Heart right ventricle (tissue), 16 donors: ENCODE data around the gene PIGR. TPM values are rescaled to one million over a fixed set of nuclear protein-coding genes. Genes with fewer than 3 reads are reported as not detected.

ENCODE experiments used
- ATAC-seq, 8 donors: fragments of 200-7000 bp; cut with Tn5 transposase; one replicate each; pipeline ENCODE4 v1.9.1; 2020; ENCODE audit warnings: mild to moderate bottlenecking in 8 of 8, moderate library complexity in 8 of 8, moderate number of reproducible peaks in 1 of 8
- DNase-seq, 2 donors: peaks; one replicate each; pipeline ENCODE4 v3.0.0-alpha.2; 2020
- H3K27ac ChIP-seq, 10 donors: fragments of 200-600 bp; sonication (generic) in 2 of 10; one replicate each; pipeline versions ENCODE4 v1.5.0 to v1.8.0; 2020 to 2022; ENCODE audit warnings: mild to moderate bottlenecking in 3 of 10
- H3K27me3 ChIP-seq, 7 donors: fragments of 200-600 bp; one replicate each; pipeline ENCODE4 v1.8.0; 2021 to 2022; ENCODE audit warnings: mild to moderate bottlenecking in 2 of 7
- H3K36me3 ChIP-seq, 9 donors: fragments of 200-600 bp; sonication (generic) in 1 of 9; one replicate each; pipeline versions ENCODE4 v1.5.0 to v1.8.0; 2020 to 2022; ENCODE audit warnings: mild to moderate bottlenecking in 2 of 9
- H3K4me1 ChIP-seq, 9 donors: fragments of 200-600 bp; sonication (generic) in 1 of 9; one replicate each; pipeline versions ENCODE4 v1.5.0 to v1.8.0; 2020 to 2022; ENCODE audit warnings: mild to moderate bottlenecking in 4 of 9
- H3K4me3 ChIP-seq, 10 donors: fragments of 200-600 bp; sonication (generic) in 2 of 10; one replicate each; pipeline versions ENCODE4 v1.5.0 to v1.8.0; 2020 to 2022; ENCODE audit warnings: mild to moderate bottlenecking in 7 of 10, moderate library complexity in 2 of 10
- H3K9me3 ChIP-seq, 11 donors: fragments of 200-600 bp in 10 of 11; sonication (generic) in 2 of 11; one replicate each; pipeline versions ENCODE4 v1.5.0 to v1.8.0; 2013 to 2022; ENCODE audit warnings: mild to moderate bottlenecking in 2 of 11, control low read depth in 1 of 11, moderate library complexity in 1 of 11
- WGBS, 2 donors: extraction: QIAGEN DNeasy Blood & Tissue Kit; methylation state at CpG; one replicate each; pipeline ENCODE4 v1.1.7; 2013; ENCODE audit warnings: inconsistent platforms in 1 of 2; 5-methylcytosine and 5-hydroxymethylcytosine counted together
- intact Hi-C, 10 donors: fragments of 100-400 bp; cut with DNase I; formaldehyde crosslinking; loops; one replicate each; pipeline versions ENCODE4 v1.11.1 to v1.14.2; 2022
- polyA plus RNA-seq, 2 donors: library from polyadenylated mRNA; stranded (reverse); fragments of 200-250 nt; gene quantifications; one replicate each; pipeline ENCODE4 v1.2.3, GENCODE V29; 2013
- total RNA-seq, 10 donors: library from RNA; stranded (reverse); fragmentation: NEBNext Ultra II Directional in 3 of 10; extraction: Animal tissue kit (Norgen Biotek cat#: 25700) in 3 of 10; gene quantifications; one replicate each; pipeline versions ENCODE4 v1.2.1 to v1.2.4, GENCODE V29; 2021 to 2023
- TF ChIP-seq, protein P1 (sequence below), 9 donors: fragments of 200-600 bp; sonication (generic) in 2 of 9; IDR thresholded peaks; one replicate each; pipeline versions ENCODE4 v1.5.0 to v1.8.0; 2021 to 2022; ENCODE audit warnings: antibody characterized with exemption in 9 of 9, mild to moderate bottlenecking in 5 of 9, moderate library complexity in 1 of 9
- donor health status: Arrhythmogenic right ventricular cardiomyopathy.
- donor health status: ischemic (EF 13 %, LVEDD 7.1; RV severe dilation, severe dysfunction).
- donor health status: healthy with polysubstance abuse.
- donor health status: DM: no; HTN: yes; CAD: no.
- donor health status: DM: no; HTN: no; CAD: no.
- donor health status: ischemic (EF 25% LVEDD 6.9; RV normal size, moderate dysfunction).
- donor health status: ischemic (EF 25% LVEDD 5.7; RV mildly dilated, moderate dysfunction).
- donor health status: healthy.
- donor health status: DM: yes; HTN: yes; CAD: no.
- donor health status: Ischemic cardiomyopathy.
- donor health status: ischemic (EF 35%, LVEDD 5.7; RV mildly dilated, moderate dysfunction).
- donor health status: nonischemic (EF 11% LVEDD 7.7; RV severe dilation, severe dysfunction).
- donor health status: DM: yes; HTN: yes; CAD: no.
- donor health status: PGD.
- donor health status: ischemic (EF 29% LVEDD 5.4; RV normal size, mild dysfunction).
- donor health status: nonischemic (EF 23%, LVEDD 6.1; RV moderate dilation, normal function).

PIGR gene
- total and polyA plus RNA-seq, 12 donors = 0.01 to 0.11 (median 0.10) TPM; not detected in 9

DNA sequence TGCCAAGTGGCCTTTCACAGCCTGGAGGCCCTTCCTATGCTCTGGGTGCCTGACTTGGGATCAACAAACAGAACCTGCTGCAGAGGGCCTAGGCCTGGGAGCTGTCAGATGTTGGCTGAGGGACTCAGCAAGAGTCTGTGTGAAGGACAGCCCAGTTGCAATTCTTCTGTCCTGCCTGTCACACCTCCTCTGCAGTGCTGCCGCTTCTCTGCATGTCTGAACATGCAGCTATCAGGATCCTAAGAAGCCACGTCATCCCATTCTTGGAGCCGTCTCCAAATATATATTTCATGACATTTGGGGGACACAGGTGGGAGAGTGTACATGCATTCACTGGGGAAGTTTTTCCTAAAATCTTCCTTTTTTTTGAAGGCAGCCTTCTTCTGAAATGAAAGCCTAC, 15.4 kb upstream of the PIGR start:
- no peaks in the 10 kb centered on the region for H3K9me3 ChIP-seq
- H3K4me3 ChIP-seq = no peak overlapping the region
- peaks cover 0 to 40% (median 0%) of the 10 kb centered on the region in 7 donors for H3K27me3 ChIP-seq
- TF ChIP-seq, protein P1, sequence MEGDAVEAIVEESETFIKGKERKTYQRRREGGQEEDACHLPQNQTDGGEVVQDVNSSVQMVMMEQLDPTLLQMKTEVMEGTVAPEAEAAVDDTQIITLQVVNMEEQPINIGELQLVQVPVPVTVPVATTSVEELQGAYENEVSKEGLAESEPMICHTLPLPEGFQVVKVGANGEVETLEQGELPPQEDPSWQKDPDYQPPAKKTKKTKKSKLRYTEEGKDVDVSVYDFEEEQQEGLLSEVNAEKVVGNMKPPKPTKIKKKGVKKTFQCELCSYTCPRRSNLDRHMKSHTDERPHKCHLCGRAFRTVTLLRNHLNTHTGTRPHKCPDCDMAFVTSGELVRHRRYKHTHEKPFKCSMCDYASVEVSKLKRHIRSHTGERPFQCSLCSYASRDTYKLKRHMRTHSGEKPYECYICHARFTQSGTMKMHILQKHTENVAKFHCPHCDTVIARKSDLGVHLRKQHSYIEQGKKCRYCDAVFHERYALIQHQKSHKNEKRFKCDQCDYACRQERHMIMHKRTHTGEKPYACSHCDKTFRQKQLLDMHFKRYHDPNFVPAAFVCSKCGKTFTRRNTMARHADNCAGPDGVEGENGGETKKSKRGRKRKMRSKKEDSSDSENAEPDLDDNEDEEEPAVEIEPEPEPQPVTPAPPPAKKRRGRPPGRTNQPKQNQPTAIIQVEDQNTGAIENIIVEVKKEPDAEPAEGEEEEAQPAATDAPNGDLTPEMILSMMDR (IDR thresholded peaks at IDR 0.05) = no peak
- H3K27ac ChIP-seq = no peak overlapping the region
- no peaks in the 10 kb centered on the region for H3K36me3 ChIP-seq
- H3K4me1 ChIP-seq = peaks cover 0 to 19% (median 0%) of the 10 kb centered on the region in 9 donors
- intact Hi-C loops = no loop called here
- ATAC-seq (no peak), DNase-seq (no peak)
- 75 to 89% methylated on average over 3 of the region's 3 CpGs for WGBS, 2 donors

DNA sequence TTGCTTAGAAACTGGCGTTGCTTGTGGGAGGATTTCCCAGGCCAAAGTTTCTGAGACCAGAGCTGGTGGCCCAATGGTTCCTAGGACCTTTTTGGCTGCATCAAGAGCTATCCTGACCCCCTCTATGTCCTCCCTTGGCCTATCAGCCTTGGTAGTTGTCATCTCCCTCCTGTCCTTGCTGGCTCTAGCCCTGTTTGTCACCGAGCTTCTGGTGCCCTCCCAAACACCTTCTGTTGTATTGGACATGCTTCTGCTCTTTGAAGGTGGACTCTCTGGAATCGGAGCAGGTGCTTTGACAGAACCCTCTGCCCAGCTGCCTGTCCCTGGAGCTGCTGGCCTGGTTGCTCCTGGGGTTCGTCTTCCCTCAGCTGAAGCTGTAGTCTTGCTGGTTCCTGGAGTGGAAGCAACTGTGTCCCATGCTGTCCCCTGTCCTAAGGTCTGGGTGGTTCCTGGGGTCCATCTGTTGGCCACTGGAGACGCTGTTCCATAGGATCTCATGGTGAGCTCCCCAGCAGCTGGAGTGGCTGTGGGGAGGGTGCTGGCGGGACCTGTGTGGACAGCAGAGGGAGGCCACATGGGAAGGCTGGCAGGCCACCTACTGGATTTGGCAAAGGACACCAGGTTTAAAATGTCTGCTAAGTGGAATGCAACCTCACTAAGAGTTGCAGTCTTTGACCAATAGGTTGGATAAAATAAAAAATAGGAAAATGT, 14.6 kb upstream of the PIGR start:
- no peak for ATAC-seq
- peaks cover 0 to 19% (median 0%) of the 10 kb centered on the region in 9 donors for H3K4me1 ChIP-seq
- no peak for DNase-seq
- TF ChIP-seq, protein P1 (IDR thresholded peaks at IDR 0.05) = no peak
- intact Hi-C loops = no loop called here
- H3K27ac ChIP-seq = no peak overlapping the region
- no peaks in the 10 kb centered on the region for H3K36me3 ChIP-seq
- WGBS, 2 donors = 85 to 88% methylated on average over 6 of the region's 6 CpGs
- H3K9me3 ChIP-seq = no peaks in the 10 kb centered on the region
- peaks cover 0 to 33% (median 0%) of the 10 kb centered on the region in 7 donors for H3K27me3 ChIP-seq
- H3K4me3 ChIP-seq = no peak overlapping the region

DNA sequence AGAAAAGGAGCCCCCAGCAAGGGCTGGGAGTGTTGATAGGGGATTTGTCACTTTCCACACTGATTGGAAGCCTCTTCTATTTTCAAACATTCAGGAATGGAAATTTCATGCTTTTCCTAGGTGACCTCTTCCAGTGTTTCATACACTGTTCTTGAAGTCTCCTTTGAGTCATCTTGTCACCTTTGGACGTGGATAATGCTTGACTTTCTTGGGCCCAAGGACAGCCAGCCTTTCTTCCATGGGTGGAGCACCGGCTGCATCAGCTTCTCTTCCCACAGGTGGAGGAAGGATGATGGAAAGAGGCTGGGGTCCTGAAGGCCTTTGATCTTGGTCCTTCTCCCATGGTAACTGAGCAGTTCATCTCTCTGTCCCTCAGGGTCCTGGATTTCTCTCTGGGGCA, 11.9 kb upstream of the PIGR start:
- 82 to 84% methylated on average over 2 of the region's 2 CpGs for WGBS, 2 donors
- DNase-seq = no peak
- no peak overlapping the region for H3K4me3 ChIP-seq
- TF ChIP-seq, protein P1 (IDR thresholded peaks at IDR 0.05) = no peak
- peaks cover 0 to 18% (median 0%) of the 10 kb centered on the region in 7 donors for H3K27me3 ChIP-seq
- intact Hi-C loops = no loop called here
- no peak for ATAC-seq
- peaks cover 0 to 19% (median 0%) of the 10 kb centered on the region in 9 donors for H3K4me1 ChIP-seq
- H3K27ac ChIP-seq = no peak overlapping the region
- H3K9me3 ChIP-seq = no peaks in the 10 kb centered on the region
- H3K36me3 ChIP-seq = no peaks in the 10 kb centered on the region

DNA sequence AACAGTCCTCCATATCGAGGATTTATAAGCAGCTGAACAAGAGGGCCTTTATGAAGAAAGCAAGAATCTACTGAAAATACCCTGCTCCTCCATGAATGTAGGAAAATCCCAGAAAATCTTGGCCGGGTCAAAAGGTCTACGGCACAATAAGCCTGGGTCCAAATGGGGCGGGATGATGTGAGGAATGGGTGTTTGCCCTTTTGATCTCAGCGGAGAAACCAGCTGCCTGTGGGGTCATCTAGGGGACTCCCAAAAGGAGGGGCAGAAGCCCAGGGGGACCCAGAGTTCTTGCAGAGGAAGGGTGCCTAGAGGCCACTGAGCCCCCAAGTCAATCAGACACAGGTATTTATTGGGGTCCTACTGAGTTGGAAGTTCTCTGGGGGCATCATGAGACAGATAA, 11.4 kb upstream of the PIGR start:
- H3K4me3 ChIP-seq = no peak overlapping the region
- peaks cover 0 to 14% (median 0%) of the 10 kb centered on the region in 9 donors for H3K4me1 ChIP-seq
- TF ChIP-seq, protein P1 (IDR thresholded peaks at IDR 0.05) = no peak
- peaks cover 0 to 18% (median 0%) of the 10 kb centered on the region in 7 donors for H3K27me3 ChIP-seq
- H3K9me3 ChIP-seq = no peaks in the 10 kb centered on the region
- DNase-seq = no peak
- no peak for ATAC-seq
- WGBS, 2 donors = 85% methylated on average over 5 of the region's 5 CpGs
- intact Hi-C loops = no loop called here
- H3K27ac ChIP-seq = no peak overlapping the region
- no peaks in the 10 kb centered on the region for H3K36me3 ChIP-seq
